Skeletal muscle cell (primary cell): ENCODE measurements around the gene ENAM.
"Not testable (repeated sequence)": the region's sequence is repeated elsewhere in the genome, so short reads cannot be mapped to it uniquely, and the experiment has no call there.

Experiments
- DNase-seq: peaks from one replicate; pipeline ENCODE4 v3.0.0-alpha.2; 2010; ENCODE audit warnings: low read depth
- H3K4me3 ChIP-seq: 2 replicates; pipeline ENCODE4 v1.5.1; 2011; ENCODE audit warnings: low read depth, mild to moderate bottlenecking, control low read depth, low read length, moderate library complexity

The ENAM gene

DNA sequence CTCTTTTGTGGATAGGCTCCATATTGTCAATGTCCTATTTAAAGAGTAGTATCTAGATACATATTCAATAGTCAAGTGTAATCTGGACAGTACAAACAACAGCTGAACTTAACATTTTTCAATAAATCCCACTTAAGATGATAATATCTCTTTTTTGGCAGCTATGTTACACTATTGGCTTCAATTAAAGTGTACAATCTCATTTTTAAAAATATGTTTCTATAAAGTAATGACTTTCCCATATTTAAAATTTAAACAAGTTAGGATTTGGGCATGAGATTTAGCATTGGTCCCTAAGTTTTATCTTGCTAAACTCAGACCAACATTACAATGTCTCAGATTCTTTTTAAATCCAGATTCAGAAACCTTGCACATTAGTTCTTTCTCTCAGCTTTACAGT is 45.6 kb downstream of the ENAM start:
- DNase-seq: no peak
- no peak overlapping the region for H3K4me3 ChIP-seq

DNA sequence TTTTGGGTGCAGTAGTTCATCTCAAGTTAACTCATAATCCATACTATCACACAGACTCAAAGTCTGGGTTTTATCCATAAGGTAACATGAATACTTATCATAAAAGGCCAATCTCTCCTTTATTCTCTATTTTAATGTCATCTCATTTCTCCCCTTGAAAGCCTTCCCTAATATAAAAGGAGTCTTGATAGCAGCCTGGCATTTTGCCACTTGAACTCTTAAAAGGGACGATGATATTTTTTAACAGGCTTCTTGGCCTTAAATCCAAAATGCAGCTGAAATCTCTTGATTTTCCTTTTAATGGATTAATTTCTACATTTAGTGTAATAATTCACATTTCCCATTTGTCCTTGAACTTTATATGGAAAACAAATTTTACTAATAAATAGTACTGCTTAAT is 46.2 kb downstream of the ENAM start:
- DNase-seq: no peak

DNA sequence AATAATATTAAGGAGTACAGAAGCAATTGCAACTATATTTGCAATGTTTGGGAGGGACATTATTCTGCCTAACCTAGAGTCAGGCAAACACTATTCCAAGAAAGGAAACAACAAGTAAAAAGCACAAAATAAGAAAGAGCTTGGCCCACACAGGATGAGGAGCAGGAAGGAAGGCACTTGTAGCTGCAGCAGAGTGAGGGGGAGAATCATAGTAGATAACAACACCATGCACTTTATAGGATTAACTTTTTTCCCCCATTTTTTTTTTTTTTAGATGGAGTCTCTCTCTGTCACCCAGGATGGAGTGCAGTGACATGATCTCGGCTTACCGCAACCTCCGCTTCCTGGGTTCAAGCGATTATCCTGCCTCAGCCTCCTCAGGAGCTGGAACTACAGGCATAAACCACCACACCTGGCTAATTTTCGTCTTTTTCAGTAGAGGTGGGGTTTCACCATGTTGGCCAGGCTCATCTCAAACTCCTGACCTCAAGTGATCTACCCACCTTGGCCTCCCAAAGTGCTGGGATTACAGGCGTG is 48.1 kb downstream of the ENAM start:
- H3K4me3 ChIP-seq: no peak overlapping the region
- no peak for DNase-seq

More for the DNA sequence above, 46.2 kb downstream of the ENAM start:
- no peak overlapping the region for H3K4me3 ChIP-seq

GRCh38 chr4:70678383-70678999 is 49.9 kb downstream of the ENAM start:
- no peak for DNase-seq
- no peak overlapping the region for H3K4me3 ChIP-seq

DNA sequence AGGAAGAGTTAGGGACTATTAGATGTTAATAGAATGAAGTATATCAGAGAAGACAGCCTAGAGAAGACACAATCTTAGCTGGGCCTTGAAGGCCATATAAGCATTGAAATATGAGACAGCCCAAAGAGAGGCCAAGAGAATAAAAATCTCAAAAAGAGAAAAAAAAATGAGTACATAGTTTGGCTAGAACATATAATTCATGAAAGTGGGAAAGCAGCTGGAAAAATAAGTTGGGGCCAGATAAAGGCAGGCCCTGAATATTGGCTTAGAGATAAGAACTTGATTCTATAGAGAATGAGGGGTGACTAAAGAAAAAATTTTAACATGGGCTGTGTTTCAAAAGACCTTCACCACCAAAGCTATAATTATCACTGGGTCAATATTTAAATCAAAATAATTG is 52.4 kb downstream of the ENAM start:
- no peak for DNase-seq
- no peak overlapping the region for H3K4me3 ChIP-seq

GRCh38 chr4:70681704-70682103 is 53.2 kb downstream of the ENAM start:
- no peak for DNase-seq
- no peak overlapping the region for H3K4me3 ChIP-seq

DNA sequence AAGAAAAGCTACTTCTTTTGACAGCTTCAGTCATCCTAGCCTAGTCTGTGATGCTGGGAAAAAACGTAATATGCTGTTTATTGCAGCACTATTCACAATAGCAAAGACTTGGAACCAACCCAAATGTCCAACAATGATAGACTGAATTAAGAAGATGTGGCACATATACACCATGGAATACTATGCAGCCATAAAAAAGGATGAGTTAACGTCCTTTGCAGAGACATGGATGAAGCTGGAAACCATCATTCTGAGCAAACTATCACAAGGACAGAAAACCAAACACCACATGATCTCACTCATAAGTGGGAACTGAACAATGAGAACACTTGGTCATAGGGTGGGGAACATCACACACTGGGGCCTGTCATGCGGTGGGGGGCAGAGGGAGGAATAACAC is 53.6 kb downstream of the ENAM start:
- not testable (repeated sequence) for H3K4me3 ChIP-seq, DNase-seq

DNA sequence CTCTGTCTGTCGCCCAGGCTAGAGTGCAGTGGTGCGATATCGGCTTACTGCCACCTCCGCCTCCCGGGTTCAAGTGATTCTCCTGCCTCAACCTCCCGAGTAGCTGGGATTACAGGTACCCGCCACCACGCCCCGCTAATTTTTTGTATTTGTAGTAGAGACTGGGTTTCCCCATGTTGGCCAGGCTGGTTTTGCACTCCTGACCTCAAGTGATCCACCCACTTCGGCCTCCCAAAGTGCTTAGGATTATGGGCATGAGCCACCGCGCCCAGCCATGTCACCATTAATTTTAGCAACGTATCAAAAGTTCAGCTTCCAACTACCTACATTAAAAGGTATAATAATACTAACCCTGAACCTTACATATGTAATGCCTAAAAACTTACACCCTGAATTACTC is 58.8 kb downstream of the ENAM start:
- H3K4me3 ChIP-seq: peak overlapping the region; percentile 100
- no peak for DNase-seq

DNA sequence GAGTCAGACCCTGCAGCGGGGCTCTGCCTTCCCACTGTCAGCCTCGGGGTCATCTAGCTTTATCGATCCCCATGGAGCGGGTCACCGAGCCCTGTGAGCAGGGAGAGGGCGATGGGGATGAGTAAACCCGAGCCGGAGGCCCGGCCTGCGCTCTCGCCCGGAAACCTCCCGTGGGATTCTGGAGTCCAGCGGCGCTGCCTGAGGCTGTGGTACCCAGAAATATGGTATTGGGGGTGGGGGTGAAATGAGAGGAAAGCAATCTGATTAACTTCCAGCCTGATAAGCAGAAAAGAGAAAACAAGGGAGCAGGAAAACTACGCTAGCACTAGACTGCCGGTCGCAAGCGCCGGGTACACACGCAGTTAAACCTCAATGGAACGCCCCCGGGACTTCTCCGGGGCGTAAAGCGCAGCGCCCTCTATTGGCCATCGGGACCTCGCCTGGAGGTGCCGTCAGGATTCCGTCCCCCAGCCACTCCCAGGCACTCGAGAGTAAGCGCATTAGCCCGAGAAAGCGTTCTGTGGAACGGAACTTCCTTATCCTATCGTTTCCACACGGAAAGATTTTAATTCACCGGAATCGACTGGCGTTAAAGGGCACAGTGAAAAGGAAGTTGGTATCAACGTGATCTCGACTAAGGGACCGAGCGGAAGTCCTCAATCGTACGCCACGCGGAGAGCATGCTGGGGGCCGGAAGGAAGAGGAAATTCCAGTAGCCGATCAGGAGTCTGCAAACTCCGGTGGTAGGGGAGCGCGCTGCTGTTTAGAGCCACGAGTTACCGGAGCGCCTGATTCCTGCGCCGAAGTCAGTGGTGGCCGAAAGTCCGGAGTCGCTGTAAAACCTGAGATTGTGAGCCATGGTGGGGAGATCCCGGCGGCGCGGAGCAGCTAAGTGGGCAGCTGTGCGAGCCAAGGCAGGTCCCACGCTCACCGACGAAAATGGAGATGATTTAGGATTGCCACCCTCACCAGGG is 59.6 kb downstream of the ENAM start, which contains the start of gene UTP3:
Gene UTP3, plus strand, starts transcription at position 712 of the 974 bp plus-strand sequence. Its CDS starts 146 bp downstream, at position 858.
- peak; percentile 97 for DNase-seq
- peak within 1 kb of the TSS; percentile 100 for H3K4me3 ChIP-seq

DNA sequence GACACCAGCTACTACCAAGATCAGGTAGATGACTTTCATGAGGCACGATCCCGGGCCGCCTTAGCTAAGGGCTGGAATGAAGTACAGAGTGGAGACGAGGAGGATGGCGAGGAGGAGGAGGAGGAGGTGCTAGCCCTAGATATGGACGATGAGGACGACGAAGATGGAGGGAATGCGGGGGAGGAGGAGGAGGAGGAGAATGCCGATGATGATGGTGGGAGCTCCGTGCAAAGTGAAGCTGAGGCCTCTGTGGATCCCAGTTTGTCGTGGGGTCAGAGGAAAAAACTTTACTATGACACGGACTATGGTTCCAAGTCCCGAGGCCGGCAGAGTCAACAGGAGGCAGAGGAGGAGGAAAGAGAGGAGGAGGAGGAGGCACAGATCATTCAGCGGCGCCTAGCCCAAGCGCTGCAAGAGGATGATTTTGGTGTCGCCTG is 60.3 kb downstream of the ENAM start:
- peak overlapping the region; percentile 100 for H3K4me3 ChIP-seq
- DNase-seq: no peak

GRCh38 chr4:70691661-70692060 is 63.1 kb downstream of the ENAM start:
- DNase-seq: no peak
- no peak overlapping the region for H3K4me3 ChIP-seq

GRCh38 chr4:70694633-70695032 is 66.1 kb downstream of the ENAM start:
- not testable (repeated sequence) for H3K4me3 ChIP-seq, DNase-seq
